Suprapubic skin (tissue), 3 donors: Measurements from ENCODE around the gene ASPA.

ENCODE experiments used
- CTCF ChIP-seq, 2 donors: fragments of 200-600 bp in 1 of 2; fragments of 450-650 bp in 1 of 2; sonication (generic) in 1 of 2; IDR thresholded peaks; one replicate each; pipeline ENCODE4 v1.5.1; 2016 to 2019; ENCODE audit warnings: antibody characterized with exemption in 2 of 2, mild to moderate bottlenecking in 1 of 2, moderate library complexity in 1 of 2
- EP300 ChIP-seq: sonication (generic); formaldehyde crosslinking; IDR thresholded peaks from one replicate; pipeline ENCODE4 v1.6.1; 2017; ENCODE audit warnings: antibody characterized with exemption
- POLR2A ChIP-seq, 2 donors: fragments of 450-650 bp; IDR thresholded peaks; one replicate each; pipeline ENCODE4 v1.6.1; 2017; ENCODE audit warnings: antibody characterized with exemption in 2 of 2, mild to moderate bottlenecking in 2 of 2, moderate library complexity in 2 of 2

- TF ChIP-seq EP300 (no peak), CTCF (IDR thresholded peaks at IDR 0.05) (peak; percentile 40 to 87), POLR2A (IDR thresholded peaks at IDR 0.05) (no peak)
These were observed 59.6 kb downstream of the ASPA start for GRCh38 chr17:3535253-3535995.
